Breast epithelium (tissue), 4 donors: ENCODE results near the gene ORM2. TPM values are rescaled to one million over a fixed set of nuclear protein-coding genes. Genes with fewer than 3 reads are reported as not detected.

Source experiments
- DNase-seq, 2 donors: peaks; one replicate each; pipeline ENCODE4 v3.0.0-alpha.2; 2019; ENCODE audit warnings: low spot score in 2 of 2
- H3K27ac ChIP-seq, 2 donors: fragments of 200-600 bp; sonication (generic) in 1 of 2; one replicate each; pipeline ENCODE4 v1.5.1; 2016 to 2019; ENCODE audit warnings: mild to moderate bottlenecking in 1 of 2
- H3K27me3 ChIP-seq, 2 donors: fragments of 200-600 bp; sonication (generic) in 1 of 2; one replicate each; pipeline versions ENCODE4 v1.5.1 to v1.6.0; 2017 to 2019; ENCODE audit warnings: control low read depth in 1 of 2, mild to moderate bottlenecking in 1 of 2
- H3K36me3 ChIP-seq: fragments of 200-600 bp; one replicate; pipeline ENCODE4 v1.5.1; 2019
- H3K4me1 ChIP-seq, 2 donors: fragments of 200-600 bp; sonication (generic); one replicate each; pipeline ENCODE4 v1.5.1; 2016 to 2019; ENCODE audit warnings: control low read depth in 1 of 2
- H3K4me3 ChIP-seq, 3 donors: fragments of 200-600 bp; sonication (generic); 1 replicate in 2 of 3; 2 replicates in 1 of 3; pipeline ENCODE4 v1.5.1; 2016 to 2019; ENCODE audit warnings: mild to moderate bottlenecking in 3 of 3, moderate library complexity in 2 of 3
- H3K9me3 ChIP-seq, 2 donors: fragments of 200-600 bp; sonication (generic) in 1 of 2; one replicate each; pipeline ENCODE4 v1.5.1; 2016 to 2019; ENCODE audit warnings: control low read depth in 1 of 2
- CTCF ChIP-seq, 3 donors: fragments of 450-650 bp; IDR thresholded peaks; one replicate each; pipeline ENCODE4 v1.5.1; 2016 to 2017; ENCODE audit warnings: antibody characterized with exemption in 3 of 3, mild to moderate bottlenecking in 3 of 3, moderate library complexity in 3 of 3
- POLR2A ChIP-seq: fragments of 450-650 bp; IDR thresholded peaks from one replicate; pipeline ENCODE4 v1.6.1; 2016; ENCODE audit warnings: antibody characterized with exemption, mild to moderate bottlenecking, moderate library complexity
- POLR2AphosphoS5 ChIP-seq, 3 donors: sonication (generic); formaldehyde crosslinking; IDR thresholded peaks; one replicate each; pipeline ENCODE4 v1.6.1; 2017; ENCODE audit warnings: antibody characterized with exemption in 3 of 3
- intact Hi-C: fragments of 100-400 bp; cut with DNase I; formaldehyde crosslinking; loops from one replicate; pipeline ENCODE4 v1.15.1; 2023; ENCODE audit warnings: low total_unique reads
- total RNA-seq, 3 donors: library from RNA; depleted of rRNA; stranded (reverse); fragments of >200 nt; gene quantifications; one replicate each; pipeline ENCODE4 v1.1.0, GENCODE V29; 2016

ORM2 gene
- total RNA-seq, 3 donors from 2014 or later = 1.6 to 2.9 TPM; not detected in 1

DNA sequence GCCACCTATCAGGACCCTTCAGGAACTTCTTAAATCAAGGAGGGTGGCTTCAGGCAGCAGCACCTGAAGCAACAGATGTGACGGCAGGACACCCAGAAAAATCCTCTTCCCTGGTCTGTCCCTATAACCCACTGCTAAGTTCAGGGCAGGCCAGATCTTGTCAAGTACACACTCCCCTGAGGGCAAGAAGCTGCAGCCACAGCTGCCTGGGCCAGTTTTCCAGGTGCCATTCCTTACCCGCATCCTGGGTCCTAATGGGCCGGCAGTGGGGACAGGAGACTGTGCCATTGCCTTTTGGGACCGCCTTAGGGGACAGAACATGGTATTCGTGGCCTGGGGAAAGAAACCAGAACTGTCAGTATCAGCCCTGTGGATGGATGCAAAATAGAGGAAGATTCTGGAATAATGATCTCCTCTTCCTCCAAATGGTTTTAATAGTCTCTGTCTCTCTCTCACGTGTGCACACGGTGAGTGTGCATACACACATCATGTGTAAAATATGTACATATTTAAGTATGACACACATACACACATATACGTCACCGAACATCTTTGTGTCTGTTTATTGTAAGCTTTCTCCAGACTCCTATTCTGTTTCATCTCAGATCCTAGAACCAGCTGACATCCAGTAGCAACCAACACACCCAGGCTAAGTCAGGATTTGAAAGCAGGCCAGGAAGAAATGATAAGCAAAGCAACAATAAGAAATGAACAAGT lies 14.0 kb downstream of the ORM2 start:
- DNase-seq = no peak
- TF ChIP-seq POLR2A = no peak
- no peak for TF ChIP-seq CTCF (IDR thresholded peaks at IDR 0.05)
- no peak for TF ChIP-seq POLR2AphosphoS5 (IDR thresholded peaks at IDR 0.05)
- Histone ChIP-seq H3K27me3 (no peaks in the 10 kb centered on the region), H3K9me3 (no peaks in the 10 kb centered on the region), H3K4me1 (no peaks in the 10 kb centered on the region), H3K27ac (no peak overlapping the region), H3K36me3 (peaks cover 17% of the 10 kb centered on the region), H3K4me3 (no peak overlapping the region)
- intact Hi-C loops = loop anchor here (2.0 kb wide), 1 partner anchor 61 kb away; no protein-coding TSS in a partner anchor

- TF ChIP-seq POLR2AphosphoS5 (IDR thresholded peaks at IDR 0.05) (no peak), POLR2A (no peak), CTCF (IDR thresholded peaks at IDR 0.05) (no peak)
- no peak for DNase-seq
- Histone ChIP-seq H3K9me3 (no peaks in the 10 kb centered on the region), H3K4me3 (no peak overlapping the region), H3K36me3 (peaks cover 17% of the 10 kb centered on the region), H3K27me3 (no peaks in the 10 kb centered on the region), H3K4me1 (no peaks in the 10 kb centered on the region), H3K27ac (no peak overlapping the region)
- intact Hi-C loops = no loop called here
Measured at GRCh38 chr9:114344188-114344566, 14.5 kb downstream of the ORM2 start.

GRCh38 chr9:114344692-114345091 lies 15.0 kb downstream of the ORM2 start:
- Histone ChIP-seq H3K27ac (no peak overlapping the region), H3K36me3 (peaks cover 18% of the 10 kb centered on the region), H3K4me3 (no peak overlapping the region), H3K9me3 (no peaks in the 10 kb centered on the region), H3K4me1 (no peaks in the 10 kb centered on the region), H3K27me3 (no peaks in the 10 kb centered on the region)
- intact Hi-C loops = no loop called here
- no peak for TF ChIP-seq POLR2AphosphoS5 (IDR thresholded peaks at IDR 0.05)
- no peak for TF ChIP-seq CTCF (IDR thresholded peaks at IDR 0.05)
- TF ChIP-seq POLR2A = no peak
- DNase-seq = no peak

DNA sequence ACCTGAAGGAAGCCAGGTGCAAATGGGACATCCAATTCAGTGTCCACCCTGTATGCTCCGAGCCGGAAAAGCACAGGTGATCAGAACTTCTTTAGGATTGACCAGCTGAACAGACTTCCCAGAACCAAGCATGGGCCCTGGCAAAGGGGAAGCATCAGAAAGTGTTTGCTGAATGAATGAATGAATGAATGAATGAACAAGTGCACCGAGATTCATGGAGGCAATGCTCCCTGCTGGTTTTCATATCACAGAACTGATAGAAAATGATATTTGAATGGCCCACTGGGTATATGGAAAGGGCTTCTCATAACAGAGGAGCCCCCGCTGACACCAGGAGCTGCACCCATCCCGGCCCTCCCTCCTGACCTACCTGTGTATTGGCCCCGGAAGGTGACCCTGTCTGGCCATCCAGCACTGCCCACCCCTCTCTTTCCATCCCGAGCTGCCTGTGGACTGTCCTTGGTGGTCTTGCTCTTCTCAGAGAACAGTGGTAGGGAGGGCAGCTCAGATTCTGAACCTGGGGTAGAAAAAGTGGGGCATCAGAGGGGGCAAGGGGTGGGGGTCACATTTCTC lies 15.9 kb downstream of the ORM2 start:
- TF ChIP-seq POLR2AphosphoS5 (IDR thresholded peaks at IDR 0.05) (no peak), CTCF (IDR thresholded peaks at IDR 0.05) (no peak), POLR2A (no peak)
- Histone ChIP-seq H3K9me3 (no peaks in the 10 kb centered on the region), H3K4me3 (no peak overlapping the region), H3K4me1 (no peaks in the 10 kb centered on the region), H3K27me3 (no peaks in the 10 kb centered on the region), H3K27ac (no peak overlapping the region), H3K36me3 (peaks cover 20% of the 10 kb centered on the region)
- no peak for DNase-seq
- intact Hi-C loops = no loop called here

GRCh38 chr9:114346146-114346545 lies 16.5 kb downstream of the ORM2 start:
- Histone ChIP-seq H3K27me3 (no peaks in the 10 kb centered on the region), H3K27ac (no peak overlapping the region), H3K4me3 (no peak overlapping the region), H3K4me1 (no peaks in the 10 kb centered on the region), H3K9me3 (no peaks in the 10 kb centered on the region), H3K36me3 (peaks cover 20% of the 10 kb centered on the region)
- no peak for DNase-seq
- intact Hi-C loops = no loop called here
- TF ChIP-seq POLR2AphosphoS5 (IDR thresholded peaks at IDR 0.05) = no peak
